ENCODE results near the gene CXorf58. TPM values are rescaled to one million over a fixed set of nuclear protein-coding genes. Genes with fewer than 3 reads are reported as not detected.

CXorf58 gene
- total and polyA plus RNA-seq, 4 experiments from 2014 or later: 0.14 TPM; not detected in 3

DNA sequence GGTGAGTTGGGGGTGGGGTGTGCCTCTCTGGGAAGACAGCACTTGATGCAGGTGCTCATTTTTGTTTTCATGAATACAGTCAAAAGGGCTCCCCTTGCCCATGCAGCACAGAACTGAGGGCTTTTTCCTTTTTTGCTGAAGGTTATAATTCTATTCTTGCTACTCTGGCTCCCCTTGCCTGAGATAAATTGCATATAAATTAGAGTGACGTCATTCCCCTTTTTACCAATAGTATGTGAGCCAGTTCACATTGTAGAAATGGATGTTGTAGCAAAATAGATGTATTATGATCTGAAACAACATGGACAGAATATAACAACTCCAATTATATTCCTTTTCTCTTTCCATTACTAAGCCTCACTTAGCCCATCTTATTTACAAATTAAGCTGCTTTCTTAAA is 28.4 kb downstream of the CXorf58 start:
- CTCF ChIA-PET (ENCODE audit: partially characterized antibody): no interaction called here

DNA sequence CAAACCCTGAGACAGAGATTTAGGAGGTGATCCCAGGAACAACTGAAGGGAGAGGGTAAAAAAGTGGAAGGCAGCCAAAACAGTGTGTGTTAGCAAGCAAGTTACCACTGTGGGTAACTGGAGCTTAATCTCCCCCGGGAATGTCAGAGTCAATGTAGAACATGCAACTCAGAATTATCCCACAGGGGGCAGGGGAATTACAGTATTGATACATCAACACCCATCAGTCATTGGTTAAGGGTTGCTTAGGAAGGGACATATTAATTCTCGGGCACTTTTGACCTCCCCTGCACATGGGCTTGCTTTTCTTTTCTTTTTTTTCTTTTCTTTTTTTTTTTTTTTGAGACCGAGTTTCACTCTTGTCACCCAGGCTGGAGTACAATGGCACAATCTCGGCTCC is 29.3 kb downstream of the CXorf58 start:
- POLR2A ChIA-PET (ENCODE audit: partially characterized antibody): no interaction called here
- H3K27ac ChIP-seq (ENCODE audit: low read depth, low read length): no peak overlapping the region
- no peaks in the 10 kb centered on the region for H3K27me3 ChIP-seq (ENCODE audit: insufficient read depth, low read length)
- CTCF ChIA-PET (ENCODE audit: partially characterized antibody): no interaction called here
- no peaks in the 10 kb centered on the region for H3K9me3 Mint-ChIP-seq
- H3K4me1 Mint-ChIP-seq: peaks cover 4 to 8% (median 5%) of the 10 kb centered on the region in 4 donors
- no peak overlapping the region for H3K4me3 ChIP-seq (ENCODE audit: low read length in 2 of 2)
- H3K4me3 Mint-ChIP-seq: no peak overlapping the region
- intact Hi-C loops (cut with micrococcal nuclease): no loop called here
- no peaks in the 10 kb centered on the region for H3K36me3 ChIP-seq (ENCODE audit: insufficient read depth, low read length)
- no peaks in the 10 kb centered on the region for H3K9me3 ChIP-seq (ENCODE audit: control insufficient read depth in 1 of 2, low read length in 2 of 2)
- no peak for DNase-seq
- peaks cover 4% of the 10 kb centered on the region for H3K4me1 ChIP-seq (ENCODE audit: insufficient read depth, low read length)
- no peak overlapping the region for H3K27ac Mint-ChIP-seq
- H3K27me3 Mint-ChIP-seq: no peaks in the 10 kb centered on the region
- no peaks in the 10 kb centered on the region for H3K36me3 Mint-ChIP-seq

More for the DNA sequence above, 28.4 kb downstream of the CXorf58 start:
- no peak overlapping the region for H3K27ac Mint-ChIP-seq
- POLR2A ChIA-PET (ENCODE audit: partially characterized antibody): no interaction called here
- no peaks in the 10 kb centered on the region for H3K36me3 Mint-ChIP-seq
- no peaks in the 10 kb centered on the region for H3K9me3 Mint-ChIP-seq
- no peaks in the 10 kb centered on the region for H3K36me3 ChIP-seq (ENCODE audit: insufficient read depth, low read length)
- intact Hi-C loops (cut with micrococcal nuclease): no loop called here
- no peak for DNase-seq
- no peaks in the 10 kb centered on the region for H3K27me3 ChIP-seq (ENCODE audit: insufficient read depth, low read length)
- H3K9me3 ChIP-seq (ENCODE audit: control insufficient read depth in 1 of 2, low read length in 2 of 2): no peaks in the 10 kb centered on the region
- H3K4me1 Mint-ChIP-seq: peaks cover 12 to 18% (median 13%) of the 10 kb centered on the region in 4 donors
- no peak overlapping the region for H3K27ac ChIP-seq (ENCODE audit: low read depth, low read length)
- H3K4me3 Mint-ChIP-seq: no peak overlapping the region
- H3K4me3 ChIP-seq (ENCODE audit: low read length in 2 of 2): no peak overlapping the region
- peaks cover 13% of the 10 kb centered on the region for H3K4me1 ChIP-seq (ENCODE audit: insufficient read depth, low read length)
- H3K27me3 Mint-ChIP-seq: no peaks in the 10 kb centered on the region

DNA sequence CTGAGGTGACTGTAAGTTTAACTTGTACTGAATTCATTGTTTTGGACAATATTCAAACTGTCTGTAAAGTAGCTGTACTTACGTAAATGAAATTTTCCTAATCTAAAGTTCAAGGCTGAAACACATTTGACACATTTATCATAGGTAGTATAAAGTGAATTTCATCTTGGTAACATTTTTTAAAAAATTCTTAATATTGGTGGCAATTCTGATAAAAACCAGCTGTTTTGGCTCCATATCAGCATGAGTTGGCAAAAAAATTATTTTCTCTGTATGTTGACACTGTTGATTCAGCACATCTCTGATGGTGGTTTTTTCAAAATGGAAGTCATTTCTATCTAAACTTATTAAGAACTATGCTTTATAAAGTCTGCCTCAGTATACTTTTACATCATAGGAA is 30.9 kb downstream of the CXorf58 start:
- no peak overlapping the region for H3K4me3 ChIP-seq (ENCODE audit: low read length in 2 of 2)
- intact Hi-C loops (cut with micrococcal nuclease): no loop called here
- ChIA-PET CTCF (ENCODE audit: partially characterized antibody) (no interaction called here), POLR2A (ENCODE audit: partially characterized antibody) (interaction anchor here (0.7 kb wide), 1 partner anchor 13 kb away, joined by 3 read pairs; no protein-coding TSS in a partner anchor)
- H3K36me3 ChIP-seq (ENCODE audit: insufficient read depth, low read length): no peaks in the 10 kb centered on the region
- H3K27me3 Mint-ChIP-seq: no peaks in the 10 kb centered on the region
- no peaks in the 10 kb centered on the region for H3K9me3 Mint-ChIP-seq
- H3K27ac ChIP-seq (ENCODE audit: low read depth, low read length): no peak overlapping the region
- H3K27me3 ChIP-seq (ENCODE audit: insufficient read depth, low read length): no peaks in the 10 kb centered on the region
- DNase-seq: no peak
- H3K27ac Mint-ChIP-seq: no peak overlapping the region
- no peak overlapping the region for H3K4me3 Mint-ChIP-seq
- no peaks in the 10 kb centered on the region for H3K4me1 Mint-ChIP-seq
- H3K36me3 Mint-ChIP-seq: peaks cover 0 to 2% of the 10 kb centered on the region in 2 donors
- no peaks in the 10 kb centered on the region for H3K9me3 ChIP-seq (ENCODE audit: control insufficient read depth in 1 of 2, low read length in 2 of 2)
- no peaks in the 10 kb centered on the region for H3K4me1 ChIP-seq (ENCODE audit: insufficient read depth, low read length)

DNA sequence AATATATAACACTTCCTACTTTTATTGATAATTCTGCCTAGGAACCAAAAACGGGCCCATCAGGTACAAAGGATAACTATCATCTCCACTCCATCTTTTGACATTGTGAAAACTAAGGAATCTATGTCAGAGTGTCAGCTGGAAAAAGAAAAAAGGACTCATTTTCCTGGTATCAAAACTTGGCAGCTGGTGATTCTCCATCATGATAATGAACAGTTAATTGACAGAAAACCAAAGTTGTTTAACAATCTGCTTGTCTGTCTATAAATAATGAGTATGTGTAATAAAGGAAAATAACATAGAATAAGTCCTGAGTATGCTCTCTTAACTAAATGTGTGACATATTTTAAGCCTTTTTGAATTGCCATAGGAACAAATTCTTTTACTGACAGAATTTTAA is 31.4 kb downstream of the CXorf58 start:
- no peak overlapping the region for H3K27ac ChIP-seq (ENCODE audit: low read depth, low read length)
- no peaks in the 10 kb centered on the region for H3K27me3 ChIP-seq (ENCODE audit: insufficient read depth, low read length)
- CTCF ChIA-PET (ENCODE audit: partially characterized antibody): no interaction called here
- intact Hi-C loops (cut with micrococcal nuclease): no loop called here
- Mint-ChIP-seq H3K4me1 (no peaks in the 10 kb centered on the region), H3K27me3 (no peaks in the 10 kb centered on the region), H3K4me3 (no peak overlapping the region), H3K27ac (no peak overlapping the region), H3K36me3 (peaks cover 0 to 2% of the 10 kb centered on the region in 2 donors), H3K9me3 (no peaks in the 10 kb centered on the region)
- no peak for DNase-seq
- H3K4me3 ChIP-seq (ENCODE audit: low read length in 2 of 2): no peak overlapping the region
- H3K36me3 ChIP-seq (ENCODE audit: insufficient read depth, low read length): no peaks in the 10 kb centered on the region
- H3K9me3 ChIP-seq (ENCODE audit: control insufficient read depth in 1 of 2, low read length in 2 of 2): no peaks in the 10 kb centered on the region
- POLR2A ChIA-PET (ENCODE audit: partially characterized antibody): no interaction called here
- H3K4me1 ChIP-seq (ENCODE audit: insufficient read depth, low read length): no peaks in the 10 kb centered on the region

DNA sequence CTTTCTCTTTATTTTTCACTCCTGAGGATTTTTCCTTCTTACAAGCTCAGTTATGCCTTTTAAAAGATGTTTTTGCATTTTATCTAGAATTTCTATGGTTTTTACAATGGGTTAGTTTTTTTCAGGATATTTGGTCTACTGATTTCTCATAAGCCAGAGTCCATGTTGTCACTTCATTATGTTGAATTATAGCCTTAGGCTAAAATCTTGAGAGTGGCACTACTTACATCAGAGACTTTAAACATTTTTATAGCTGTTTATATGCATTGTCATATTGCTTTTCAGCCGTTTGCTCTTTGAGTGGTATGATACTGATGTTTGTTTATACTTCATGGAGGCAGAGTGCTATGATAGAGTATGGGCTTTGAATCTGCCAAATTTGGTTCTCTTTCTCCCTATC is 36.4 kb downstream of the CXorf58 start:
- H3K36me3 Mint-ChIP-seq: peaks cover 0 to 5% of the 10 kb centered on the region in 2 donors
- H3K36me3 ChIP-seq (ENCODE audit: insufficient read depth, low read length): no peaks in the 10 kb centered on the region
- H3K4me1 ChIP-seq (ENCODE audit: insufficient read depth, low read length): no peaks in the 10 kb centered on the region
- H3K27ac Mint-ChIP-seq: no peak overlapping the region
- intact Hi-C loops (cut with micrococcal nuclease): no loop called here
- no peaks in the 10 kb centered on the region for H3K4me1 Mint-ChIP-seq
- CTCF ChIA-PET (ENCODE audit: partially characterized antibody): no interaction called here
- no peaks in the 10 kb centered on the region for H3K9me3 Mint-ChIP-seq
- no peak overlapping the region for H3K4me3 ChIP-seq (ENCODE audit: low read length in 2 of 2)
- H3K9me3 ChIP-seq (ENCODE audit: control insufficient read depth in 1 of 2, low read length in 2 of 2): no peaks in the 10 kb centered on the region
- no peak for DNase-seq
- no peak overlapping the region for H3K4me3 Mint-ChIP-seq
- no peaks in the 10 kb centered on the region for H3K27me3 ChIP-seq (ENCODE audit: insufficient read depth, low read length)
- POLR2A ChIA-PET (ENCODE audit: partially characterized antibody): interaction anchor here (1.6 kb wide), 1 partner anchor 9 kb away, joined by 4 read pairs; no protein-coding TSS in a partner anchor
- no peaks in the 10 kb centered on the region for H3K27me3 Mint-ChIP-seq
- H3K27ac ChIP-seq (ENCODE audit: low read depth, low read length): no peak overlapping the region

DNA sequence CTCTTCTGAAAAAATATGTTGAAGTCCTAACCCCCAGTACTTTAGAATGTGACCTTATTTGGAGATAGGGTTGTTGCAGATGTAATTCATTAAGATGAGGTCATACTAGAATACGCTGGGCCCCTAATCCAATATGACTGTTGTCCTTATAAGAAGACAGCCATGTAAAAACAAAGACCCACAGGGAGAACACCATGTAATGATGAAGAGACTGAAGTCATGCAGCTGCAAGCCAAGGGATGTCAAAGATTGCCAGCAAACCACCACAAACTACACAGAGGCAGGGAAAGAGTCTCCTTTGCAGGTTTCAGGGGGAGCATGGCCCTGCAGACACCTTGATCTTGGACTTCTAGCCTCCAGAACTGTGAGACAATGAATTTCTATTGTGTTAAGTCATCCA is 37.4 kb downstream of the CXorf58 start:
- peaks cover 0 to 5% of the 10 kb centered on the region in 2 donors for H3K36me3 Mint-ChIP-seq
- no peak overlapping the region for H3K27ac Mint-ChIP-seq
- no peak for DNase-seq
- no peak overlapping the region for H3K4me3 Mint-ChIP-seq
- Histone ChIP-seq H3K27ac (ENCODE audit: low read depth, low read length) (no peak overlapping the region), H3K27me3 (ENCODE audit: insufficient read depth, low read length) (no peaks in the 10 kb centered on the region), H3K9me3 (ENCODE audit: control insufficient read depth in 1 of 2, low read length in 2 of 2) (no peaks in the 10 kb centered on the region), H3K4me1 (ENCODE audit: insufficient read depth, low read length) (no peaks in the 10 kb centered on the region), H3K36me3 (ENCODE audit: insufficient read depth, low read length) (no peaks in the 10 kb centered on the region), H3K4me3 (ENCODE audit: low read length in 2 of 2) (no peak overlapping the region)
- ChIA-PET POLR2A (ENCODE audit: partially characterized antibody) (no interaction called here), CTCF (ENCODE audit: partially characterized antibody) (no interaction called here)
- H3K27me3 Mint-ChIP-seq: no peaks in the 10 kb centered on the region
- H3K9me3 Mint-ChIP-seq: no peaks in the 10 kb centered on the region
- intact Hi-C loops (cut with micrococcal nuclease): no loop called here
- H3K4me1 Mint-ChIP-seq: peaks cover 0 to under 1% (median 0%) of the 10 kb centered on the region in 4 donors

DNA sequence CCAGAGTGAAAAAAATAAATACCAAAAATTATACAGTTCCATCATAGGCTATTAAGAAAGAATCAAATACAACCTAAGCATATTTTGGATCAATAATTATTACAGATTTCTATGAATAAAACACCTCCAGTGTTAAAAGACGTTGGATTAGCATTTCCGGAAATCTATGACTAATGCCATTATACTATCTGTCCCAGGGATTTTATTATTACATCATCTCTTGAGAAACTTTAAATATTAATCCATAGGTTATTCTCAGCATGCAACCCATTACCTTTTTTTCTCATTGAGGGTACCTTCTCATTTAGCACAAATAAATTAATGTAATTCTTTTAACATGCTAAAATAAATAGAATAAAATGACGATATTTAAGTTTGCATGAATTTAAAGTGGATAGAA is 44.6 kb downstream of the CXorf58 start:
- no peaks in the 10 kb centered on the region for H3K36me3 ChIP-seq (ENCODE audit: insufficient read depth, low read length)
- H3K4me1 ChIP-seq (ENCODE audit: insufficient read depth, low read length): peaks cover 20% of the 10 kb centered on the region
- peaks cover 0 to 2% of the 10 kb centered on the region in 2 donors for H3K36me3 Mint-ChIP-seq
- peak overlapping the region in 3 of 7 donors; percentile 13 to 91 (median 82) for H3K27ac Mint-ChIP-seq
- H3K27me3 ChIP-seq (ENCODE audit: insufficient read depth, low read length): no peaks in the 10 kb centered on the region
- H3K9me3 ChIP-seq (ENCODE audit: control insufficient read depth in 1 of 2, low read length in 2 of 2): no peaks in the 10 kb centered on the region
- peak overlapping the region in 6 of 8 donors; percentile 23 to 88 (median 67) for H3K4me3 Mint-ChIP-seq
- CTCF ChIA-PET (ENCODE audit: partially characterized antibody): interaction anchor here (1.3 to 2.1 kb wide), 2 partner anchors 44 to 102 kb away, joined by 9 read pairs; partner anchors contain the start of gene EIF2S3
- DNase-seq: no peak
- H3K9me3 Mint-ChIP-seq: no peaks in the 10 kb centered on the region
- H3K27me3 Mint-ChIP-seq: no peaks in the 10 kb centered on the region
- H3K27ac ChIP-seq (ENCODE audit: low read depth, low read length): no peak overlapping the region
- peak overlapping the region in 1 of 2 donors; percentile 50 for H3K4me3 ChIP-seq (ENCODE audit: low read length in 2 of 2)
- POLR2A ChIA-PET (ENCODE audit: partially characterized antibody): interaction anchor here (0.6 to 2.5 kb wide), 10 partner anchors 12 to 169 kb away, joined by 3 to 17 read pairs (median 4); partner anchors contain the start of genes EIF2S3 and SAT1
- intact Hi-C loops (cut with micrococcal nuclease): no loop called here
- H3K4me1 Mint-ChIP-seq: peaks cover 3 to 32% (median 9%) of the 10 kb centered on the region in 4 donors
